Stimulated activated CD8-positive, alpha-beta memory T cell treated with anti-CD3 and anti-CD28 coated beads, Interleukin-15, amount 100 ng/mL, for 1 hour (primary cell): Measurements from ENCODE around the gene PLBD2.
"Not testable (repeated sequence)": the region's sequence is repeated elsewhere in the genome, so short reads cannot be mapped to it uniquely, and the experiment has no call there.

Source experiments
- DNase-seq: peaks from one replicate; pipeline ENCODE4 v3.0.0-alpha.2; 2020; ENCODE audit warnings: low read depth

PLBD2 gene

DNA sequence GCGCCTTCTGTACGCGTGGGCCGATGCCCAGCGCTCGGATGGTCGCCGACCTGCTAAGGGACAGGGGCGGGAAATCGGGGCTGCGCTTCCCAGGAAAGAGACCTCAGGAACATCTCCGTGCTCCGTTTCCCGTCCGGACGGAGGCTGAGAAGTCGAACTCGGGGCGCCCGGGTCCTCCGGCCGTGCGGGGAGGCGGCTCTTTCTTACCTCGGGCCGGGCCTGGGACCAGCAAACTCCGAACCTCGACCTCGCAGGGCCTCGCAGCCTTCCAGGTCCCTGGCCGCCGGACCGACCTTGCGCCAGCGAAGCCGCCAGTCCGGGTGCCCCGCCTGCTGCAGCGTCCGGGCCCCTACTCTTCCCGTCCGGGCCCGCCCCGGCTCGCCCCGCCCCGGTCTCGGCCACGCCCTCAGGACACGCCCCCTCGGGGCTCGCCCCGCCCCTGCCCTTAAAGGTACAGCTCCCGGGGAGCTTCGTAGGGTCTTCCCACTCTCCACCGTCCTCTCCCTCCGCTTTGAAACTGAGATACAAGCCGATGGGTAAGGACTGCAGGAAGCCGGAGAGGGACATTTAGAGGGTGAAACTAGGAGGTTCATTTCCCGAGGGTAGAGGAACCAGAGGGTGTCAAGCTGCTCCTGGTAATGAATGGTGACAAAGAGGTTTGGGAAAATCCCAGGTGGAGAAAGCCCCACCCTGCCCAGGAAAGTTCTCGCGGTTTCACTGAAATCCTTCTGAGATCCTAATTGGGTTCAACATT lies 23.4 kb upstream of the PLBD2 start, which contains the start of gene SLC8B1:
SLC8B1 (minus strand) TSS at position 324 of the 754 bp plus-strand sequence. CDS start 2,231 bp downstream, outside the sequence.
- peak; percentile 86 for DNase-seq

DNA sequence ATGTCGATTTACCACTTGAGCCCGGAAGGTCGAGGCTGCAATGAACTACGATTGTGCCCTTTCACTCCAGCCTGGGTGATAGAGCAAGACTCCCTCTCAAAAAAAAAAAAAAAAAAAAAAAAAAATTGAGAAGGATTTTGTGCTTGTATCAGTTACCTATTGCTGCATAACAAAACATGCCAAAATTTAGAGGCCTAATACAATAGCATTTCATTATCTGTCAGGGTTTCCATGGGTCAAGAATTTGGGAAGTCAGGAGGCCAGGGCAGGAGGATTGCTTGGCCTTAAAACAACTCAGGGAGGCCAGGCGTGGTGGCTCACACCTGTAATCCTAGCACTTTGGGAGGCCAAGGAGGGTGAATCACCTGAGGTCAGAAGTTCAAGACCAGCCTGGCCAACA lies 18.8 kb upstream of the PLBD2 start:
- no peak for DNase-seq

GRCh38 chr12:113340061-113340460 lies 18.3 kb upstream of the PLBD2 start:
- no peak for DNase-seq

DNA sequence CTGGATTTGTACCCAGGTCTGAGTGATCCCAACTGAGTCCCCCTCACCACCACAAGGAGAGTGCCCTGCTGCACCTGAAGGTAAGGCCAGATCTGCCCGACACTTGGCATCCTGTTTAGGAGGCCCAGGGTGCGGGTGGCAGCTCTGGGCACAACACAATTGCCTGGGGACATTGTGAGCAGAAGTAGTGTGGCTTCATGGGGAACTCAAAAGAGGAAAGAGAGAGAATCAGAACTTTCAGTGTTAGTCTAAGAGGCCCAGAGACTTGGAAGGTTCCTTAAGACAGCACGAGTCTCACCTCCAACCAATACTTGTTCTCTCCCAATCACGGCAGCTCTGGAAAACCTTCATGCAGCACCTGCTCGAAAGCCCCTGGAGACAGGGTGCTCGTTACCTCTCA lies 16.9 kb upstream of the PLBD2 start:
- no peak for DNase-seq

- no peak for DNase-seq
Observed at GRCh38 chr12:113345318-113345717, 13.1 kb upstream of the PLBD2 start.

GRCh38 chr12:113346353-113346752 lies 12.0 kb upstream of the PLBD2 start:
- DNase-seq: no peak

DNA sequence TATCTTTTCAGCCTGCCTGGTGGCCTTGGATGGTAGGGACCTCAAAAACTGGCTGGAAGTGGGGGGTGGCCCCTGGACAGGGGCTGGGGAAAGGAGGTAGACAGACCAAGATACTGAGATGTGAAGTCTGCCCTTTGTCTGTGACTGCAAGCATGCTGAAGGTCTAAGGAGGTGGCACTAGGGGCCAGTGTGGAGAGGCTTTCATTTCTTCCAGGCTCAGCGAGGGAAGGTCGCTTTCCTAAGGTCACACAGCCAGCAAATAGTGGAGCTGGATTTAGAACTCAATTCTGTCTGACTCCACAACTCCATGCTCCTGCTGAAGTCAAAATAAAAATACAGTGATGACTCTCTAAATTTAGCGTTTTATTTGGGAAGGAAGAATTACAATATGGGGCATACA lies 11.3 kb upstream of the PLBD2 start:
- DNase-seq: no peak

DNA sequence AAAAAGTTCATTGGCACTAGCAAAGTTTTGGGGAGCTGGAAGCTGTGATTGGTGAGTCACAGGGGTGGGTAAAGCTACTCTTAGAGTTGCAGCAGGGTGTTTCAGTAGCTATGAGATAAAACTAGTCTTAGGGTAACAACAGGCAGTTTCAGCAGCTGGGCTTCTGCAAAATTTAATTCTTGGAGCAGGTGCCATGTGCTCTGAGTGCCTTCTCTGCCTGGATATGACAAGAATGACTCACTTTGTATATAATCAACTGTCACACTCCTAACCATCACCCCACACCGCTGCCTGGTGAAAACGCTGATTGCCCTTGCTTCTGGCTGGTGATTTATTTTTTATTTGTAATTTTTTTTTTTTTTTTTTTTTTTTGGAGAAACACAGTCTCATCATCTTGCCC lies 10.5 kb upstream of the PLBD2 start:
- DNase-seq: no peak

DNA sequence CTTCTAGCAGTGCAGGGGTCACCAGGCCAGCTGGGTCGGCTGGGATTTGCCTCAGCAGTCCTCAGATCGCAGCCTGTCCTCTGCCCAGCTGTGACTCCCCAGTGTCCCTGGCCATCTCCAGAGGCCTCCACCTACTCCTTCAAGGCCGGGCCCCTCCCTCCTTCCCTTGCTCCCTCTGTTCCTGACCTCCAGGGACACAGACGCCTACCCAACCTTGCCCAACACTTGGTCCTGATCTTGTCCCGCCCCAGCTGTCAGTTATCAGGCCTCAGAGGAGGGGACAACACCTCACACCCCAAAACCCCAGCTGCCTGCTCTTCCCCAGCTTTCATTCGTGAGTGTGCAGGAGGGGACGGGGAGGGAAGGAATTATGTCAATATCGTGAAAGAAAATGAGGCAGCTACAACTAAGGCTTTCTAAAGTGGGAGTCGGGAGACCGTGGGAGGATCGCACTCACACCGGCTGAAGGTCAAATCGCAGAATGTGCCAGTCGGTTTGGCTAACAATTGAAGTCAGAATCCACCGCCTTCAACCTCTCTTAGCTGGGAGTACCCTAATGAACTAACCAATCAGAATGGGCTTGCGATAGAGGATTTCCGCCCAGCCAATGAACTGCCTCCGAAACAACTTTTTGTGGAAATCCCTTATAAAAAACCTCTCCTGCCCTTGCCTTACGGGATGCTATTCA lies 9.4 kb upstream of the PLBD2 start:
- DNase-seq: no peak

DNA sequence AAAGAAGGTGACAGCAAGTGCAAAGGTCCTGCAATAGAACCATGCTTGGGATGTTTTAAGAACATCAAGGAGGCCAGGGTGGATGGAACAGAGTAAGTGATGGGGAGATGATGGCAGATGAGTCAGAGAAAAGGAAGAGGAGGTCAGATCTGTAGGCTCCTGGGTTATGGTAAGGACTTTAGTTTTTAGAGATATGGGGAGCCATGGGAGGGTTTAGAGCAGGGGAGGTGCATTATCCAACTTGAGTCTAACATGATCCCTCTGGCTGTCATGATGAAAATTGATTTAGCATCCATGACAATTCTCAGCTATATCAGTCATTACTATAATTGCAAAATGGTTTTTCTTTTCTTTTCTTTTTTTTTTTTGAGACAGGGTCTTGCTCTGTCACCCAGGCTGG lies 7.3 kb upstream of the PLBD2 start:
- no peak for DNase-seq

DNA sequence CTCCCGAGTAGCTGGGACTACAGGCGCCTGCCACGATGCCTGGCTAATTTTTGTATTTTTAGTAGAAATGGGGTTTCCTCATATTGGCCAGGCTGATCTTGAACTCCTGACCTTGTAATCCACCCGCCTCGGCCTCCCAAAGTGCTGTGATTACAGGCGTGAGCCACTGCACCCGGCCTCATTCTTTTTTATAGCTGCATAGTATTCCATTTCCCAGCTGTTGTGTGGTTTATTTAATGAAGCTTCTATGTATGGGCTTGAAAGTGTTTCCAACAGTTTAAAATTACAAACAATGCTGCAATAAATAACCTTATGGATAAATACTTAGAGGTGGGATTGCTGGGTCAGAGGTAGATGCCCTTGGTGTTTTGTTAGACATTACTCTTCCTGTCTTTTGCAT lies 4.2 kb upstream of the PLBD2 start:
- DNase-seq: not testable (repeated sequence)

DNA sequence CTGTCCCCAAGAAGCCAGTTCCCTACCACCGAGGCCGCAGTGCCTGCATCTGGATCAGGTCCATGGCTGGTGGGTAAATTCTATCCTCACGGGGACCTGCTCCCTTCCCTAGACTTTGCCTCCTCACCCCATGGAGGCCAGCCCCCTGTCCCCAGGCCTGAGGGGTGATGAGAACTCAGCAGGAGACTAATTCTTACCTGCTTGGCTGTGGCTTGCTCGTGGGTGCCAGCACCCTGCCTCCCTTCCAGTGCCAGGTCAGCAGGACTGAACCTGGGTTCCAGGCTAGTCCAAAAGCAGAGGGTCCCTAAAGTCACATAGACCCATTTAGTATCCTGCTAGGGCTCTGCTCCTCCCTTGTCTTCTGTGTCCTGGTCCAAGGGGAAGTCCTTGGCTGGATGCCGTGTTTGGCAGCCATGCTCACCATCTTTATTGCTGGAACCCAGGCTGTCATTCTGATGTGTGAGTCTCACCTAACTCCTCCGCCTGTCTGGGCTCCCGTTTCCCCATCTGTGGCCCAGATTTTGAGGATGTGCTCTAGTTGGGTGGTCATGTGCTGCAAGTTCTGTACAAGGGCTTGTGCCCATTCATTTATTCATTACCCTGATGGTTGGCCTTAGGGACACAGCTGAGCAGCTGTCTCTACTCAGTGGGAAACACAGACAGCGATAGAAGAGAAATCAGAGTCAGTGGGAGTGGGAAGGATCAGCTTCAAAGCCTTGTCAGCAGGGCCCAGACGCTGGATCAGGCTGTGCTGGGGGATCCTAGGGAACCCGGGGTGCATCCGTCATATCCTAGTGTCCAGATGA lies 949 bp downstream of the PLBD2 start:
- no peak for DNase-seq

DNA sequence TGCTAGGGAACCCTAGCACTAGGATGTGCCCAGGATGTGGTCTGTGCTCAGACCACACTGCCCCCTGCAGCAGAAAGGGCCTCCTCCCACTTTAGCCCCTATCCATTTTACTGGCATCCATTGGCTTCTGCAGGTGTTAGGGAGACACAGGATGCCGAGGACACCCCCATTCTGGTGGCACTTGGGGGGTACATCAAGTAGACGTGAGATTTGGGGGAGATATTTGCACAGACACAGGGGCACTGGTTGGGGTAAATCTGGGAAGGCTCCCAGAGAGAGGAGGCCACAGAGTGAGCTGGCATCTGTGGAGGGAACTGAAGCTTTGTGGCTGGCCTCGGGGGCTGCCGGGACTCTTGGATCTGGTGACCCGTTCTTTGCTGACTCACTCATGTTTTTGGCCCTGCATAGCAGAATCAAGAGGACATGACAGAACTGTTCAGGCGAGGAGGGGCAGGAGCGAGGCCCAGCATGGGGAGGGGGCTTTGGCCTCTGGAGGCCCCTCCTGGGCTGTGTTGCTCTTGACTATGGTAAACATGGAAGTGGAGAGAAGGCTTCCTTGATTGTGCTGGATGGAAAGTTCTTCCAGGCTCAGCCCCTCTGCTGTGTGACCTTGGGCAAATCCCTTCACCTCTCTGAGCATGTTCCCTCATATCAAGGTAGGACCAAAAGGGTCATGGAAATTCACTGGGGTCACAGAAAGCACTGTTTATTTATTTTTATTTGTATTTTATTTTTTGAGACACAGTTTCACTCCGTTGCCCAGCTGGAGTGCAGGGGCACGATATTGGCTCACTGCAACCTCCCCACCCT lies 1.8 kb downstream of the PLBD2 start:
- DNase-seq: no peak

DNA sequence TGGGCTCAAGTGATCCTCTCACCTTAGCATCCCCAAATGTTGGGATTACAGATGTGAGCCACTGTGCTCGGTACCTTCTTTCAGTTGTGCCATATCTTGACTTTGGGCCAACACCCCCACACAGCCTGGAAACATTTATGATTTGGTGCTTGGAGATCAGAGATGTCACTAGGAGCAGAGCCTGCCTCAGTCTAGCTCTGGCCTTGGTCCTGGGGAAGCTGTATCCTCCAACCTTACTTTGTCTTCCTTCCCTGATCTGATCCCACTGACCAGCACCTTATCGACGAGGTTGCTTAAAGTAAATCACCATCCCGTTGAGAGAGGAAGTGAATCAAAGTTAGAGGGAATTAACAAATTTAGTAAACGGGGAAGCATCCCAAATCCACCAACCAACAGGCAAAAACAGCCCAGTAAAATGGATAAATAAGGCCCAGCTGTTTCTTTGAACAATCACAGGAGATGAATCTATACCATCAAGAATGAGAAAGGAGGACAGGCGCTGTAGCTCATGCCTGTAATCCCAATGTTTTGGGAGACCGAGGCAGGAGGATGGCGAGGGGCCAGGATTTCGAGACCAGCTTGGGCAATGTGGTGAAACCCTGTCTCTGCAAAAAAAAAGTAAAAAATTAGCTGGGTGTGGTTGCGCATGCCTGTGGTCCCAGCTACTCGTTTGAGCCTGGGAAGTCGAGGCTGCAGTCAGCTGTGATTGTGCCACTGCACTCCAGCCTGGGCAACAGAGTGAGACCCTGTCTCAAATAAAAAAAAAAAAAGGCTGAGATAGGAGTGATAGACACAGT lies 3.4 kb downstream of the PLBD2 start:
- no peak for DNase-seq

- DNase-seq: no peak
Observed at GRCh38 chr12:113364698-113365097, 6.3 kb downstream of the PLBD2 start.

GRCh38 chr12:113365639-113366395 lies 7.4 kb downstream of the PLBD2 start:
- DNase-seq: no peak

- no peak for DNase-seq
Observed at GRCh38 chr12:113366827-113367226, 8.4 kb downstream of the PLBD2 start.

DNA sequence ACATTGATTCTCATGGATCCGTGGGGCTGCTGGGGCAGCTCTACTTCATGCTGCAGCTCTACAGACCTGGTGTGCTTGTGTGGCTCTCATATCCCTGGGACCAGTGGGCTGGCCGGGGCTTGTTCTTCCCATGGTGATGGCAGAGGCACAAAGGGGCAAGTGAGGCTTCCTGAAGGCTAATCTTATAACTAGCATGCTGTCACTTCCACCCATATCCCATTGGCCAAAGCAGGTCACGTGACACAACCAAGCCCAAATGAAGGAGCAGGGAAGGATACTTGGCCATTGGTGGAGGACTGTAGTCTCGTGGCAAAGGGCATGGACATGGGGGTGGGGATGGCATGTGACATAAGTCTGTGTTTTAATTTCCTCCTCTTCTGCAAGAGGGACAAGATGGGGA lies 9.9 kb downstream of the PLBD2 start:
- no peak for DNase-seq

GRCh38 chr12:113369391-113369985 lies 11.1 kb downstream of the PLBD2 start:
- DNase-seq: no peak
